Measurements from ENCODE around the gene CCDC141.

GRCh38 chr2:178895872-178896271, 154.1 kb downstream of the CCDC141 start:
- TF ChIP-seq DNMT1 (CRISPR knock-in tag; IDR thresholded peaks at IDR 0.05) = no peak
- TF ChIP-seq CTCF (CRISPR knock-in tag; IDR thresholded peaks at IDR 0.05) = no peak
- TF ChIP-seq SMARCC2 (IDR thresholded peaks at IDR 0.05) = no peak
- TF ChIP-seq ZNF850 (CRISPR knock-in tag; conservative IDR thresholded peaks at IDR 0.05) = no peak
- no peak for TF ChIP-seq CCAR2 (optimal IDR thresholded peaks at IDR 0.05; ENCODE audit: low read depth, low read length)
- no peak for TF ChIP-seq PHF8 (CRISPR knock-in tag; IDR thresholded peaks at IDR 0.05)
- no peak for TF ChIP-seq ZNF580 (CRISPR knock-in tag; IDR thresholded peaks at IDR 0.05; ENCODE audit: borderline replicate concordance, low read depth)
